Urinary bladder (tissue), 4 donors: Measurements from ENCODE around the gene PTBP3. TPM values are rescaled to one million over a fixed set of nuclear protein-coding genes. Genes with fewer than 3 reads are reported as not detected.

Source experiments
- DNase-seq: peaks from one replicate; pipeline ENCODE4 v3.0.0-alpha.2; 2015; ENCODE audit errors: extremely low spot score
- H3K27ac ChIP-seq: one replicate; pipeline ENCODE4 v1.5.1; 2013; ENCODE audit warnings: low read depth, mild to moderate bottlenecking, moderate library complexity
- H3K36me3 ChIP-seq: one replicate; pipeline ENCODE4 v1.6.1; 2013; ENCODE audit warnings: mild to moderate bottlenecking, moderate library complexity; ENCODE audit not compliant: insufficient read depth
- H3K4me1 ChIP-seq: one replicate; pipeline ENCODE4 v1.6.1; 2013; ENCODE audit warnings: mild to moderate bottlenecking, moderate library complexity; ENCODE audit not compliant: insufficient read depth
- H3K4me3 ChIP-seq: one replicate; pipeline ENCODE4 v1.5.1; 2013; ENCODE audit warnings: low read depth, low read length
- WGBS: extraction: QIAGEN DNeasy Blood & Tissue Kit; methylation state at CpG from one replicate; pipeline ENCODE4 v1.1.7; 2013; 5-methylcytosine and 5-hydroxymethylcytosine counted together
- polyA plus RNA-seq: library from polyadenylated mRNA; stranded (reverse); fragments of 200-250 nt; gene quantifications from one replicate; pipeline ENCODE4 v1.2.3, GENCODE V29; 2013
- total RNA-seq: library from RNA; depleted of rRNA; stranded (reverse); fragments of >200 nt; gene quantifications from one replicate; pipeline ENCODE4 v1.2.3, GENCODE V29; 2014
- donor health status: healthy with polysubstance abuse.
- donor health status: healthy.

Gene PTBP3
- total and polyA plus RNA-seq, 2 donors = 12.0 to 59.9 TPM

- Histone ChIP-seq H3K4me3 (no peak overlapping the region), H3K27ac (no peak overlapping the region), H3K36me3 (no peaks in the 10 kb centered on the region), H3K4me1 (no peaks in the 10 kb centered on the region)
- no peak for DNase-seq
- 50% methylated on average over 3 of the region's 3 CpGs for WGBS
These were observed 149.2 kb downstream of the PTBP3 start for GRCh38 chr9:112184221-112184620.

DNA sequence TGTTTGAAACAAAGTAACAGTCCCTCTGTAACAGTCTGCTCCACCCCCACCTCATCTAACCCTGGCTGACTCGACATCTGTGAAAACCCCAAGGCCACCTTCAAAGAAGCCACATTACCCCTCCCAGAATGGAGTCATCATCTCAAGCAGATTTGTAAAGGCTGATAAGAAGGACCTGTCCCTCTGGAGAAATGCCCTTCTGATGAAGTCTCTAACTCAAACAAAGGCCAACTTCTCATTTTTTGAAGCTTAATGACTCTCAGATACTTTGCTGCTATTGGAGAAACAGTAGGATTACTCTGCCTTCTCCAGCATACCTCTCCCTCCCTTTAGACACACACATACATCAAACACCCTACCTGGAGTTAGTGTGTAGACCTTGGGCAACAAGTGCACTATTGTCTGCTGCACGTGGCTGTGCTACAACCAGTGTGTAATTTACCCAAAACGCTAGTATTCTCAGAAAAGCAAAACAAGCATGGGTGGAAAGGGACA, 153.0 kb downstream of the PTBP3 start:
- Histone ChIP-seq H3K4me1 (no peaks in the 10 kb centered on the region), H3K27ac (no peak overlapping the region), H3K4me3 (no peak overlapping the region), H3K36me3 (no peaks in the 10 kb centered on the region)
- no peak for DNase-seq
- 30% methylated on average over 3 of the region's 3 CpGs for WGBS

GRCh38 chr9:112179816-112180215, 153.6 kb downstream of the PTBP3 start:
- DNase-seq = no peak
- 60% methylated on average over 4 of the region's 4 CpGs for WGBS
- Histone ChIP-seq H3K36me3 (no peaks in the 10 kb centered on the region), H3K4me1 (no peaks in the 10 kb centered on the region), H3K4me3 (no peak overlapping the region), H3K27ac (no peak overlapping the region)

GRCh38 chr9:112176524-112176923, 156.9 kb downstream of the PTBP3 start:
- Histone ChIP-seq H3K4me3 (no peak overlapping the region), H3K36me3 (no peaks in the 10 kb centered on the region), H3K4me1 (no peaks in the 10 kb centered on the region), H3K27ac (no peak overlapping the region)
- no peak for DNase-seq
- WGBS = 50% methylated on average over 5 of the region's 5 CpGs

DNA sequence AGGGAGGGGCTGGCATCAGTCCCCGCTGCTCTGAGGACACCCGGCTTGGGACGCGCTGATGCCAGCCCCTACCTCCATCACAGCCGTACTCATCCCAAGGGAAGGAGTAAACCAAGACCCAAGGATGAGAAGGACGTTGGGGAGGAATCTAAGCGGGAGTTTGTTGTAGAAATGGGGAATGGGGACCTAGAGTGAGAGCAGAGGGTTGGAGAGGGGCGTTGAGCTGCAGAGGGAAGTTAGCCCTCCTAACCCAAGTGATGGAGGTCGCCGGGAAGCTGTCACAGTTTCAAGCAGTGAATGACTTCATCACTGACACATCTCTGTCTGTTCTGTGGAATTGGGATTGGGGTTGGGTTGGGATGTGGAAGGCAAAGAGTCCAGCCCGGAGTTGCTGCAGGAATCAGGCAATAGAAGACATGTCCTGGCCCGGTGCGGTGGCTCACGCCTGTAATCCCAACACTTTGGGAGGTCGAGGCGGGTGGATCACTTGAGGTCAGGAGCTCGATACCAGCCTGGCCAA, 157.6 kb downstream of the PTBP3 start:
- no peak for DNase-seq
- 69% methylated on average over 17 of the region's 17 CpGs for WGBS
- Histone ChIP-seq H3K36me3 (no peaks in the 10 kb centered on the region), H3K4me1 (no peaks in the 10 kb centered on the region), H3K27ac (peak overlapping the region; percentile 90), H3K4me3 (peak overlapping the region; percentile 93)

DNA sequence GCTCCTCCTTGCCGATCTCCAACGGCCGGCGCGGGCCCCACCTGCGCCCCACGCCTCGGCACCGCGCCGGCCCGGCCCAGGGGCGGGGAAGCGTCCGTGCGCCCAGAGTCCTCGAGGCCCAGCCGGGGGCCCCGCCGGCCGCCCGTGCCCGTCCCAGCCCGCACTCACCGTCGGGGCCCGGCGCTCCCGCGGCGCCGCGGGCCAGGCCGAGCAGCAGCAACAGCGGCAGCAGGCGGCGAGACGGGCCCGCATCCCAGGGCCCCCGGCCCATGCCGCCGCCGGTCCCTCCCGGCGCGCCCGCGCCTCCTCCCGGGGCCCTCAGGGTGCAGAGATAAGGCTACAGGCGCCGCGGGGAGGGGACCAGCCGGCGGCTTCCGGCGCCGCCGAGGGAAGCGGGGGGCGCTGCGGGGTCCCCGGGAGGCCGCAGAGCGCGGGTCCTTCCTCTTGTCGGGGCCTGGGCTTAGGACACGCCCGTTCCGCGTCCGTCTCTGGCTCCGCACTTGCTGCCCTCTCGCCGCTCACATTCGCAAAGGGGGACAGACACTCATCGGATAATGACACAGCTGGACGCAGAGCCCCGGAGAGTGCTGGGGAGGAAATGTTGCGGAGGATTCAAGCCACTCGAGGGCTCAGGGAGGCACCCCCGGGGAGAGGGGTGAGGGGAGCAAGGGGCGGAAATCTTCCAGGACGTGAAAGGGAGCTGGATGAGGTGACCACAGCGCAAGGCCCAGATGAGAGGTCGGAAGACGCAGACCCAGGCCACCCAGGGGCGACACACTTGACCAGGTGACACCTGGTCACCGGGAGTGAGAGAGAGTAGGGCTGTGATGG, 158.2 kb downstream of the PTBP3 start, which contains the start of gene SUSD1:
SUSD1 (minus strand) TSS at position 333 of the 831 bp plus-strand sequence; CDS start at position 271, 62 bp downstream.
- Histone ChIP-seq H3K36me3 (no peaks in the 10 kb centered on the region), H3K27ac (peak within 1 kb of the TSS; percentile 90), H3K4me3 (peak within 1 kb of the TSS; percentile 93), H3K4me1 (no peaks in the 10 kb centered on the region)
- WGBS = 3% methylated on average over 88 of the region's 88 CpGs
- DNase-seq = no peak

DNA sequence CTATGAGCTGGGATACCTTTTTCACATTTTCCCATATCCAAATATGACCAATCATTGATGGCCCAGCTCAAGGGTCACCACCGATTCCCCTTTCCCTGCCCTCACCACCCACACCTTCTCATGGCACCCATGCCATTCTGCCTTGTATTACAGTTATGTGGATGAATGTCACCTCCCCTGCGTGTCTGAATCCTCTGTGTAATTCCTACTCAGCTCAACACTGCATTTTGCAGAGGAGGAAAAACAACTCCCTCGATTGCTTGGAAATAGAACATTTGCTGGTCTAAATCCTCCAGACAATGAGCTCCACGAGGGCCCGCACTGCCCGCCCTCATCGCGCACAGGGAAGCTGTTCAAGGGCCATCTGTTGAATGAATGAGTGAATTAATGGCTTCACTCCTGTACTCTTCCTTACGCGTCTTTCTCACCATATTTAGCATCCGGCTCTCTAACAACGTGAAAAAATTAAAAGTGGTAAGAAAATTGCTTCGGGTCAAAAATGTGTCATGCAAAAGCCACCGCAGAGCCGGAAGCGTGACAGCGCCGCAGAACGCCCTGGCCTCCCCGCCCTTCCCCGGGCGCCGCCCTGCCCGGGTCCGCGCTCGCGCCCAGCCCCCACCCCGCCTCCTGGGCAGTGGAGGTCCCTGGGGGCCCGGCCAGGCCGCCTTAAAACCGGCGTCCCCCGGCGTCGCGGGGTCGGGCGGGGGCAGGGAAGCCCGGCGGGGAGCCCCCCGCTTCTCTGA, 159.0 kb downstream of the PTBP3 start:
- H3K4me3 ChIP-seq = peak overlapping the region; percentile 93
- H3K36me3 ChIP-seq = no peaks in the 10 kb centered on the region
- H3K4me1 ChIP-seq = no peaks in the 10 kb centered on the region
- peak overlapping the region; percentile 90 for H3K27ac ChIP-seq
- 5% methylated on average over 42 of the region's 42 CpGs for WGBS
- DNase-seq = no peak

DNA sequence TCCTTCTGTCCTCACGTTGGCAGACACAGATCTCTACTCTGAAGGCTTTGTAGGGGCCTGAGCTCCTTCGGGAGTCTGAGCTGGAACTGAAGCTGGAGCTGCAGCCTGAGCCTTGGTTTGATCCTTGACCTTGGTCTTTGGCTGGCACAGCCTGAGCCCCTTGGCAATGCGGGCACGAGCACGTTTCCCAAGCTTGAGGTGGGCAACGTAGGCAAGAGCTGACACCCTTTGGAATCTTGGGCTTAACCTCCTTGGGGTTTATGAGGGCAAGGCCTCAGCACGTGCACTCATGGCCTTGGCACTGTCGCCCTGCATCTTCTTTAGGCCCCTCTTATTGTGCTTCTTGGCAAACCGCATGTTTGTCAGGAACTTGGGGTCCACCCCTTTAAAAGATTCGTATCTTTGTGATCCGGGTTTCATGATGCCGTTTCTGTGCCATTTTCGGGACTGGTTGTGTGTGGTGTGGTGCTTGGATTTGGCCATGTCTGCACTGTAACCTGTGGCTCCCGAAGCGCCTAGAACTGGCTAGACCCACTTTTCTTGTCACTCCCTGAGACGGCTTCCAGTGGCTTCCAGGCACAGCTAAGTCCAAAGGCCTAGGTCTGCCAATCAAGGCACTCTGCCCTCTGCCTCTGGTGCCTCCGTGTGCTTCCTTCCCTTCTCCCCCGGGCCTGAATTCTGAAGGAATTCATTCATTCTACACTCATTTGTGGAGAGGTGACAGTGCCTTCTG, 159.8 kb downstream of the PTBP3 start:
- Histone ChIP-seq H3K36me3 (no peaks in the 10 kb centered on the region), H3K4me1 (no peaks in the 10 kb centered on the region), H3K4me3 (peak overlapping the region; percentile 93), H3K27ac (peak overlapping the region; percentile 90)
- whole genome bisulfite sequencing = 92% methylated on average over 18 of the region's 18 CpGs
- no peak for DNase-seq

DNA sequence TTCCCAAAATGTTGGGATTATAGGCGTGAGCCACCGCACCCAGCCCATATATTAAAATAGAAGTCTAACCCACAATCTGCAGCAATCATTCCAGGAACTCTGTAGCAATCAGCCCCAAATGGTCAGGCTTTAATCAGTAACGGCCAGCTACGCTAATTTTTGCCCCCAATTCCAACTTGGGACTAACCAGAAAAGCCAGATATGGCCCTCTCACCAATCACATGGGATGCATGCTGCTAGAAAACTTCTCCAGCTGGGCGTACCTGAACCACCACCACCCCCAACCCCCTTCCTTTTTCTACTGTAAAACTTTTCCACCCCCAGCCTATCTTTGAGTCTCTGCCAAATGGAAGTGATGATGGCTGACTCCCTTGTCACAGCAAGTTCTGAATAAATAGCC, 162.5 kb downstream of the PTBP3 start:
- WGBS = 90% methylated on average over 5 of the region's 5 CpGs
- Histone ChIP-seq H3K36me3 (no peaks in the 10 kb centered on the region), H3K27ac (peak overlapping the region; percentile 62), H3K4me1 (no peaks in the 10 kb centered on the region), H3K4me3 (no peak overlapping the region)
- DNase-seq = no peak

DNA sequence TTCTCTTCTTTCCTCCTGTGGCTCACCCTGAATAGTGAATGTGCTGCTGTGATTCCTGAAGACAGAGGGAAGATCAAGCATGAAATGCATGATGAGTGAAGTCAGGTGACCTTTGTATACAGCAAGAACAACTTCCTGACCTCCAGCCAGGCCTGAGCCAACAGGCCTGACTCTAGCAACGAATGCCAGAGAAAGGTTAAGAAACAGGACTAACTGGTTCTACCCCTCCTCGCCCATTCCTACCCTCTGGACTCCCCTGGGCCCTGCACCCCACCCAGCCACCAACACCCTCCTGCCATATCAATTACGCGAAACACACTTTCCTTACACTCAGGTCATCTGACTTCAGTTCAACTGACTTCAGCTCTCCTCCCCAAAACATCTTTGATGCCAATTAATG, 163.2 kb downstream of the PTBP3 start:
- no peak for DNase-seq
- no peak overlapping the region for H3K27ac ChIP-seq
- no peaks in the 10 kb centered on the region for H3K36me3 ChIP-seq
- no peaks in the 10 kb centered on the region for H3K4me1 ChIP-seq
- no peak overlapping the region for H3K4me3 ChIP-seq
- WGBS = 78% methylated on average over 4 of the region's 4 CpGs

DNA sequence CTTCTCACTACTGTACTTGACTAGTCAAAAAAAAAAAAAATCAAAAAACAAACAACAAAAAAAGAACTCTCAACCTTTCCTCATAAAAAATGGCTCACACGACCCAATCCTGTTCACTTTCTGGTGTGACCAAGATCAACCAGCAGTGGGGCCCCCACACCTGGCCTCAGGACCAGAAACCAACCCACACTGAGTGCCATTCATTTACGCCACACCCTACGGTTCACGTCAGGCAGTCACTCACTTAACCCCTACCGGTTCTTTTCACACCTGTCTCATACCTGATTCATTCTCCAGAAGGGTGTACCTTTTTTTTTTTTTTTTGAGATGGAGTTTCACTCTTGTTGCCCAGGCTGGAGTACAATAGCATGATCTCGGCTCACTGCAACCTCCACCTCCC, 164.1 kb downstream of the PTBP3 start:
- no peaks in the 10 kb centered on the region for H3K4me1 ChIP-seq
- no peak overlapping the region for H3K27ac ChIP-seq
- DNase-seq = no peak
- H3K4me3 ChIP-seq = no peak overlapping the region
- WGBS = 80% methylated on average over 6 of the region's 6 CpGs
- no peaks in the 10 kb centered on the region for H3K36me3 ChIP-seq

- Histone ChIP-seq H3K4me3 (no peak overlapping the region), H3K27ac (no peak overlapping the region), H3K4me1 (no peaks in the 10 kb centered on the region), H3K36me3 (no peaks in the 10 kb centered on the region)
- no peak for DNase-seq
- 74% methylated on average over 3 of the region's 3 CpGs for WGBS
These were observed 165.2 kb downstream of the PTBP3 start for GRCh38 chr9:112168197-112168596.
